Ureter (tissue), 1 donor: Measurements from ENCODE around the gene C15orf39. TPM values are rescaled to one million over a fixed set of nuclear protein-coding genes. Genes with fewer than 3 reads are reported as not detected.
"Not testable (repeated sequence)": the region's sequence is repeated elsewhere in the genome, so short reads cannot be mapped to it uniquely, and the experiment has no call there.

Source experiments
- DNase-seq: peaks from one replicate; pipeline ENCODE4 v3.0.0-alpha.2; 2020; ENCODE audit warnings: low spot score
- total RNA-seq: library from RNA; stranded (reverse); gene quantifications from one replicate; pipeline ENCODE4 v1.2.4, GENCODE V29; 2023
- donor health status: DM: yes; HTN: yes; CAD: no.

The C15orf39 gene
- total RNA-seq, 1 donor from 2014 or later, result 32.7 TPM

- DNase-seq, result no peak
Observed at GRCh38 chr15:75211436-75212199, 9.9 kb downstream of the C15orf39 start.

- DNase-seq, result no peak
Observed at GRCh38 chr15:75212200-75212858, 10.6 kb downstream of the C15orf39 start.

GRCh38 chr15:75213212-75213767, 11.6 kb downstream of the C15orf39 start:
- DNase-seq, result no peak

GRCh38 chr15:75213768-75214221, 12.1 kb downstream of the C15orf39 start:
- DNase-seq, result no peak

- DNase-seq, result no peak
Observed at GRCh38 chr15:75214293-75215096, 12.8 kb downstream of the C15orf39 start.

GRCh38 chr15:75215107-75216004, 13.7 kb downstream of the C15orf39 start:
- DNase-seq, result no peak

- DNase-seq, result no peak
Observed at GRCh38 chr15:75217012-75217411, 15.3 kb downstream of the C15orf39 start.

GRCh38 chr15:75217574-75217973, 15.9 kb downstream of the C15orf39 start:
- DNase-seq, result not testable (repeated sequence)

- not testable (repeated sequence) for DNase-seq
Observed at GRCh38 chr15:75219507-75219929, 17.8 kb downstream of the C15orf39 start.

- DNase-seq, result no peak
Observed at GRCh38 chr15:75223688-75224087, 22.0 kb downstream of the C15orf39 start.

GRCh38 chr15:75224281-75224680, 22.6 kb downstream of the C15orf39 start:
- no peak for DNase-seq

GRCh38 chr15:75225102-75225836, 23.6 kb downstream of the C15orf39 start:
- DNase-seq, result not testable (repeated sequence)

- DNase-seq, result no peak
Observed at GRCh38 chr15:75225951-75226732, 24.5 kb downstream of the C15orf39 start.

GRCh38 chr15:75227112-75227511, 25.4 kb downstream of the C15orf39 start:
- not testable (repeated sequence) for DNase-seq

GRCh38 chr15:75227663-75228280, 26.1 kb downstream of the C15orf39 start:
- no peak for DNase-seq

GRCh38 chr15:75228787-75229186, 27.1 kb downstream of the C15orf39 start:
- no peak for DNase-seq

GRCh38 chr15:75229191-75230015, 27.7 kb downstream of the C15orf39 start:
- no peak for DNase-seq

GRCh38 chr15:75230016-75230343, 28.3 kb downstream of the C15orf39 start:
- no peak for DNase-seq
